ENCODE data around the gene TMEM184A. TPM values are rescaled to one million over a fixed set of nuclear protein-coding genes. Genes with fewer than 3 reads are reported as not detected.
A peak's percentile ranks its signal among the peaks of the same experiment; 100 is the strongest.

TMEM184A gene
- total RNA-seq, 4 donors from 2014 or later = 55.0 to 234 (median 112) TPM

- Histone ChIP-seq H3K27me3 (no peaks in the 10 kb centered on the region), H3K4me3 (no peak overlapping the region), H3K9me3 (no peaks in the 10 kb centered on the region), H3K36me3 (no peaks in the 10 kb centered on the region), H3K27ac (no peak overlapping the region), H3K4me1 (peaks cover 50% of the 10 kb centered on the region)
- DNase-seq (ENCODE audit: low spot score in 2 of 2) = no peak
- no peak for TF ChIP-seq POLR2AphosphoS5 (IDR thresholded peaks at IDR 0.05)
- TF ChIP-seq POLR2A (IDR thresholded peaks at IDR 0.05) = no peak
- no peak for TF ChIP-seq CTCF (IDR thresholded peaks at IDR 0.05)
- TF ChIP-seq EP300 (IDR thresholded peaks at IDR 0.05) = no peak
- WGBS = 88% methylated on average over 5 of the region's 10 CpGs
Measured at GRCh38 chr7:1557771-1558170, 1.8 kb upstream of the TMEM184A start.

GRCh38 chr7:1557006-1557405 is 1.0 kb upstream of the TMEM184A start:
- Histone ChIP-seq H3K4me3 (no peak overlapping the region), H3K9me3 (no peaks in the 10 kb centered on the region), H3K27ac (no peak overlapping the region), H3K4me1 (peaks cover 50% of the 10 kb centered on the region), H3K36me3 (no peaks in the 10 kb centered on the region), H3K27me3 (no peaks in the 10 kb centered on the region)
- WGBS = 93% methylated on average over 7 of the region's 7 CpGs
- TF ChIP-seq POLR2A (IDR thresholded peaks at IDR 0.05) (no peak), POLR2AphosphoS5 (IDR thresholded peaks at IDR 0.05) (no peak), EP300 (IDR thresholded peaks at IDR 0.05) (no peak), CTCF (IDR thresholded peaks at IDR 0.05) (no peak)
- no peak for DNase-seq (ENCODE audit: low spot score in 2 of 2)

GRCh38 chr7:1555046-1555812 is 776 bp downstream of the TMEM184A start:
- H3K27ac ChIP-seq = peak overlapping the region; percentile 52
- TF ChIP-seq POLR2A (IDR thresholded peaks at IDR 0.05) (no peak), POLR2AphosphoS5 (IDR thresholded peaks at IDR 0.05) (no peak), EP300 (IDR thresholded peaks at IDR 0.05) (no peak), CTCF (IDR thresholded peaks at IDR 0.05) (no peak)
- H3K9me3 ChIP-seq = no peaks in the 10 kb centered on the region
- DNase-seq (ENCODE audit: low spot score in 2 of 2) = no peak
- WGBS = 69% methylated on average over 7 of the region's 35 CpGs
- H3K36me3 ChIP-seq = peaks cover 1% of the 10 kb centered on the region
- H3K4me3 ChIP-seq = no peak overlapping the region
- H3K4me1 ChIP-seq = peaks cover 41% of the 10 kb centered on the region
- H3K27me3 ChIP-seq = no peaks in the 10 kb centered on the region

GRCh38 chr7:1554333-1555045 is 1.5 kb downstream of the TMEM184A start:
- Histone ChIP-seq H3K27ac (peak overlapping the region; percentile 52), H3K4me1 (peaks cover 34% of the 10 kb centered on the region), H3K9me3 (no peaks in the 10 kb centered on the region), H3K4me3 (no peak overlapping the region), H3K27me3 (no peaks in the 10 kb centered on the region), H3K36me3 (peaks cover 7% of the 10 kb centered on the region)
- no peak for DNase-seq (ENCODE audit: low spot score in 2 of 2)
- no peak for TF ChIP-seq CTCF (IDR thresholded peaks at IDR 0.05)
- TF ChIP-seq POLR2AphosphoS5 (IDR thresholded peaks at IDR 0.05) = no peak
- no peak for TF ChIP-seq POLR2A (IDR thresholded peaks at IDR 0.05)
- no peak for TF ChIP-seq EP300 (IDR thresholded peaks at IDR 0.05)
- 87% methylated on average over 19 of the region's 20 CpGs for WGBS

- H3K27ac ChIP-seq = no peak overlapping the region
- WGBS = 93% methylated on average over 25 of the region's 28 CpGs
- no peak overlapping the region for H3K4me3 ChIP-seq
- no peaks in the 10 kb centered on the region for H3K9me3 ChIP-seq
- no peak for DNase-seq (ENCODE audit: low spot score in 2 of 2)
- H3K27me3 ChIP-seq = no peaks in the 10 kb centered on the region
- TF ChIP-seq POLR2AphosphoS5 (IDR thresholded peaks at IDR 0.05) (no peak), POLR2A (IDR thresholded peaks at IDR 0.05) (no peak), EP300 (IDR thresholded peaks at IDR 0.05) (no peak), CTCF (IDR thresholded peaks at IDR 0.05) (no peak)
- peaks cover 7% of the 10 kb centered on the region for H3K36me3 ChIP-seq
- peaks cover 26% of the 10 kb centered on the region for H3K4me1 ChIP-seq
Measured at GRCh38 chr7:1553512-1554210, 2.3 kb downstream of the TMEM184A start.
